ENCODE measurements around the gene BTG4. TPM values are rescaled to one million over a fixed set of nuclear protein-coding genes. Genes with fewer than 3 reads are reported as not detected.

The BTG4 gene
- total and polyA plus RNA-seq, 2 experiments from 2014 or later = 0.21 to 0.31 TPM

DNA sequence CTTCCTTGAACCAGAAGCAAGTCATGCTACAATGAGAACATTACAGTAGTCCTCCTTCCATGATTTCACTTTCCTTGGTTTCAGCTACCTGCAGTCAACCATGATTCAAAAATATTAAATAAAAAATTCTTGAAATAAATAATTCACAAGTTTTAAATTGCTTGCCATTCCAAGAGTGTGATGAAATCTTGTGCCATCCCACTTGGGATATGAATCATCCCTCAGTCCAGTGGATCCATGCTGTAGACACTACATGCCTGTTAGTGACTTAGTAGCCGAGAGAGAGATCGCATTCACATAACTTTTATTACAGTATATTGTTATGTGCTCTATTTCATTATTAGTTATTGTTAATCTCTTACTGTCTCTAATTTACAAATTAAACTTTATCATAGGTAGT lies 8.4 kb upstream of the BTG4 start:
- Mint-ChIP-seq H3K27ac (no peak overlapping the region), H3K36me3 (ENCODE audit: low read depth) (no peaks in the 10 kb centered on the region), H3K4me1 (no peaks in the 10 kb centered on the region), H3K27me3 (ENCODE audit: insufficient read depth, low read depth, poor library complexity) (no peaks in the 10 kb centered on the region), H3K9me3 (no peaks in the 10 kb centered on the region), H3K4me3 (no peak overlapping the region)
- H3K4me3 ChIP-seq = no peak overlapping the region
- no peaks in the 10 kb centered on the region for H3K79me2 ChIP-seq (replicated peaks; ENCODE audit: insufficient read depth)
- no peak for ATAC-seq
- no peak overlapping the region for H3K27ac ChIP-seq (ENCODE audit: low read depth)
- H3K36me3 ChIP-seq (ENCODE audit: insufficient read depth) = no peaks in the 10 kb centered on the region
- TF ChIP-seq POLR2AphosphoS5 (IDR thresholded peaks at IDR 0.05; ENCODE audit: low read depth) (no peak), NANOG (IDR thresholded peaks at IDR 0.05; ENCODE audit: borderline replicate concordance) (no peak), EZH2 (IDR thresholded peaks at IDR 0.05; ENCODE audit: low read depth, unreplicated experiment) (no peak), ZNF114 (CRISPR knock-in tag; IDR thresholded peaks at IDR 0.05) (no peak), EZH2phosphoT487 (IDR thresholded peaks at IDR 0.05; ENCODE audit: unreplicated experiment) (no peak), ZNF331 (CRISPR knock-in tag; IDR thresholded peaks at IDR 0.05; ENCODE audit: low read depth) (no peak), STAT1 (IDR thresholded peaks at IDR 0.05; ENCODE audit: unreplicated experiment) (no peak)
- TF ChIP-seq, protein P1, sequence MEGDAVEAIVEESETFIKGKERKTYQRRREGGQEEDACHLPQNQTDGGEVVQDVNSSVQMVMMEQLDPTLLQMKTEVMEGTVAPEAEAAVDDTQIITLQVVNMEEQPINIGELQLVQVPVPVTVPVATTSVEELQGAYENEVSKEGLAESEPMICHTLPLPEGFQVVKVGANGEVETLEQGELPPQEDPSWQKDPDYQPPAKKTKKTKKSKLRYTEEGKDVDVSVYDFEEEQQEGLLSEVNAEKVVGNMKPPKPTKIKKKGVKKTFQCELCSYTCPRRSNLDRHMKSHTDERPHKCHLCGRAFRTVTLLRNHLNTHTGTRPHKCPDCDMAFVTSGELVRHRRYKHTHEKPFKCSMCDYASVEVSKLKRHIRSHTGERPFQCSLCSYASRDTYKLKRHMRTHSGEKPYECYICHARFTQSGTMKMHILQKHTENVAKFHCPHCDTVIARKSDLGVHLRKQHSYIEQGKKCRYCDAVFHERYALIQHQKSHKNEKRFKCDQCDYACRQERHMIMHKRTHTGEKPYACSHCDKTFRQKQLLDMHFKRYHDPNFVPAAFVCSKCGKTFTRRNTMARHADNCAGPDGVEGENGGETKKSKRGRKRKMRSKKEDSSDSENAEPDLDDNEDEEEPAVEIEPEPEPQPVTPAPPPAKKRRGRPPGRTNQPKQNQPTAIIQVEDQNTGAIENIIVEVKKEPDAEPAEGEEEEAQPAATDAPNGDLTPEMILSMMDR (conservative IDR thresholded peaks at IDR 0.05; ENCODE audit: low read depth in 2 of 2) = no peak
- TF ChIP-seq, protein P2, sequence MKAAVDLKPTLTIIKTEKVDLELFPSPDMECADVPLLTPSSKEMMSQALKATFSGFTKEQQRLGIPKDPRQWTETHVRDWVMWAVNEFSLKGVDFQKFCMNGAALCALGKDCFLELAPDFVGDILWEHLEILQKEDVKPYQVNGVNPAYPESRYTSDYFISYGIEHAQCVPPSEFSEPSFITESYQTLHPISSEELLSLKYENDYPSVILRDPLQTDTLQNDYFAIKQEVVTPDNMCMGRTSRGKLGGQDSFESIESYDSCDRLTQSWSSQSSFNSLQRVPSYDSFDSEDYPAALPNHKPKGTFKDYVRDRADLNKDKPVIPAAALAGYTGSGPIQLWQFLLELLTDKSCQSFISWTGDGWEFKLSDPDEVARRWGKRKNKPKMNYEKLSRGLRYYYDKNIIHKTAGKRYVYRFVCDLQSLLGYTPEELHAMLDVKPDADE (IDR thresholded peaks at IDR 0.05) = no peak
- TF ChIP-seq, protein P3, sequence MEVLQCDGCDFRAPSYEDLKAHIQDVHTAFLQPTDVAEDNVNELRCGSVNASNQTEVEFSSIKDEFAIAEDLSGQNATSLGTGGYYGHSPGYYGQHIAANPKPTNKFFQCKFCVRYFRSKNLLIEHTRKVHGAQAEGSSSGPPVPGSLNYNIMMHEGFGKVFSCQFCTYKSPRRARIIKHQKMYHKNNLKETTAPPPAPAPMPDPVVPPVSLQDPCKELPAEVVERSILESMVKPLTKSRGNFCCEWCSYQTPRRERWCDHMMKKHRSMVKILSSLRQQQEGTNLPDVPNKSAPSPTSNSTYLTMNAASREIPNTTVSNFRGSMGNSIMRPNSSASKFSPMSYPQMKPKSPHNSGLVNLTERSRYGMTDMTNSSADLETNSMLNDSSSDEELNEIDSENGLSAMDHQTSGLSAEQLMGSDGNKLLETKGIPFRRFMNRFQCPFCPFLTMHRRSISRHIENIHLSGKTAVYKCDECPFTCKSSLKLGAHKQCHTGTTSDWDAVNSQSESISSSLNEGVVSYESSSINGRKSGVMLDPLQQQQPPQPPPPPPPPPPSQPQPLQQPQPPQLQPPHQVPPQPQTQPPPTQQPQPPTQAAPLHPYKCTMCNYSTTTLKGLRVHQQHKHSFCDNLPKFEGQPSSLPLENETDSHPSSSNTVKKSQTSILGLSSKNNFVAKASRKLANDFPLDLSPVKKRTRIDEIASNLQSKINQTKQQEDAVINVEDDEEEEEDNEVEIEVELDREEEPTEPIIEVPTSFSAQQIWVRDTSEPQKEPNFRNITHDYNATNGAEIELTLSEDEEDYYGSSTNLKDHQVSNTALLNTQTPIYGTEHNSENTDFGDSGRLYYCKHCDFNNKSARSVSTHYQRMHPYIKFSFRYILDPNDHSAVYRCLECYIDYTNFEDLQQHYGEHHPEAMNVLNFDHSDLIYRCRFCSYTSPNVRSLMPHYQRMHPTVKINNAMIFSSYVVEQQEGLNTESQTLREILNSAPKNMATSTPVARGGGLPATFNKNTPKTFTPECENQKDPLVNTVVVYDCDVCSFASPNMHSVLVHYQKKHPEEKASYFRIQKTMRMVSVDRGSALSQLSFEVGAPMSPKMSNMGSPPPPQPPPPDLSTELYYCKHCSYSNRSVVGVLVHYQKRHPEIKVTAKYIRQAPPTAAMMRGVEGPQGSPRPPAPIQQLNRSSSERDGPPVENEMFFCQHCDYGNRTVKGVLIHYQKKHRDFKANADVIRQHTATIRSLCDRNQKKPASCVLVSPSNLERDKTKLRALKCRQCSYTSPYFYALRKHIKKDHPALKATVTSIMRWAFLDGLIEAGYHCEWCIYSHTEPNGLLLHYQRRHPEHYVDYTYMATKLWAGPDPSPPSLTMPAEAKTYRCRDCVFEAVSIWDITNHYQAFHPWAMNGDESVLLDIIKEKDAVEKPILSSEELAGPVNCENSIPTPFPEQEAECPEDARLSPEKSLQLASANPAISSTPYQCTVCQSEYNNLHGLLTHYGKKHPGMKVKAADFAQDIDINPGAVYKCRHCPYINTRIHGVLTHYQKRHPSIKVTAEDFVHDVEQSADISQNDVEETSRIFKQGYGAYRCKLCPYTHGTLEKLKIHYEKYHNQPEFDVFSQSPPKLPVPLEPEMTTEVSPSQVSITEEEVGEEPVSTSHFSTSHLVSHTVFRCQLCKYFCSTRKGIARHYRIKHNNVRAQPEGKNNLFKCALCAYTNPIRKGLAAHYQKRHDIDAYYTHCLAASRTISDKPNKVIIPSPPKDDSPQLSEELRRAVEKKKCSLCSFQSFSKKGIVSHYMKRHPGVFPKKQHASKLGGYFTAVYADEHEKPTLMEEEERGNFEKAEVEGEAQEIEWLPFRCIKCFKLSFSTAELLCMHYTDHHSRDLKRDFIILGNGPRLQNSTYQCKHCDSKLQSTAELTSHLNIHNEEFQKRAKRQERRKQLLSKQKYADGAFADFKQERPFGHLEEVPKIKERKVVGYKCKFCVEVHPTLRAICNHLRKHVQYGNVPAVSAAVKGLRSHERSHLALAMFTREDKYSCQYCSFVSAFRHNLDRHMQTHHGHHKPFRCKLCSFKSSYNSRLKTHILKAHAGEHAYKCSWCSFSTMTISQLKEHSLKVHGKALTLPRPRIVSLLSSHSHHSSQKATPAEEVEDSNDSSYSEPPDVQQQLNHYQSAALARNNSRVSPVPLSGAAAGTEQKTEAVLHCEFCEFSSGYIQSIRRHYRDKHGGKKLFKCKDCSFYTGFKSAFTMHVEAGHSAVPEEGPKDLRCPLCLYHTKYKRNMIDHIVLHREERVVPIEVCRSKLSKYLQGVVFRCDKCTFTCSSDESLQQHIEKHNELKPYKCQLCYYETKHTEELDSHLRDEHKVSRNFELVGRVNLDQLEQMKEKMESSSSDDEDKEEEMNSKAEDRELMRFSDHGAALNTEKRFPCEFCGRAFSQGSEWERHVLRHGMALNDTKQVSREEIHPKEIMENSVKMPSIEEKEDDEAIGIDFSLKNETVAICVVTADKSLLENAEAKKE (CRISPR knock-in tag; IDR thresholded peaks at IDR 0.05) = no peak
- H3F3A ChIP-seq (replicated peaks; ENCODE audit: low read depth) = no peaks in the 10 kb centered on the region
- no peak overlapping the region for H2AFZ ChIP-seq
- no peaks in the 10 kb centered on the region for H4K20me1 ChIP-seq (replicated peaks; ENCODE audit: insufficient read depth)
- no peak for DNase-seq (ENCODE audit: low spot score)
- H3K27me3 ChIP-seq (ENCODE audit: insufficient read depth) = peaks cover 6% of the 10 kb centered on the region
- H3K4me1 ChIP-seq (ENCODE audit: insufficient read depth) = peaks cover 7% of the 10 kb centered on the region; the same call in 1 of the 2 replicates
- H3K4me2 ChIP-seq = no peak overlapping the region
- no peaks in the 10 kb centered on the region for H3K9me2 ChIP-seq (ENCODE audit: insufficient read depth)

Measured in GM23338 (cell line).